Spinal cord (tissue), 10 donors: ENCODE data around the gene SSBP1. TPM values are rescaled to one million over a fixed set of nuclear protein-coding genes. Genes with fewer than 3 reads are reported as not detected.
A peak's percentile ranks its signal among the peaks of the same experiment; 100 is the strongest.

Experiments
- DNase-seq, 6 donors: peaks; one replicate each; pipeline versions ENCODE4 v3.0.0 to v3.0.0-alpha.2; 2013 to 2015; ENCODE audit warnings: low spot score in 6 of 6, low read depth in 4 of 6
- H3K27ac ChIP-seq: one replicate; pipeline ENCODE4 v1.5.1; 2013; ENCODE audit warnings: low read depth, low read length, control low read depth
- H3K27me3 ChIP-seq: one replicate; pipeline ENCODE4 v1.6.1; 2013; ENCODE audit warnings: low read length; ENCODE audit not compliant: control insufficient read depth, insufficient read depth
- H3K36me3 ChIP-seq: one replicate; pipeline ENCODE4 v1.6.1; 2013; ENCODE audit warnings: low read length; ENCODE audit not compliant: control insufficient read depth, insufficient read depth
- H3K4me1 ChIP-seq: one replicate; pipeline ENCODE4 v1.6.1; 2013; ENCODE audit warnings: low read length; ENCODE audit not compliant: control insufficient read depth, insufficient read depth
- H3K4me3 ChIP-seq: one replicate; pipeline ENCODE4 v1.5.1; 2013; ENCODE audit warnings: low read depth, low read length, control low read depth
- H3K9me3 ChIP-seq: one replicate; pipeline ENCODE4 v1.6.1; 2013; ENCODE audit warnings: low read length; ENCODE audit not compliant: control insufficient read depth, insufficient read depth
- WGBS: methylation state at CpG from one replicate; pipeline ENCODE4 v1.1.5; 2013; ENCODE audit warnings: missing lambda C conversion rate; ENCODE audit not compliant: insufficient coverage; 5-methylcytosine and 5-hydroxymethylcytosine counted together
- polyA plus RNA-seq, 2 donors: library from polyadenylated mRNA; unstranded; fragments of 120-200 nt; gene quantifications; one replicate each; pipeline ENCODE4 v1.2.1, GENCODE V29; 2013; ENCODE audit not compliant: insufficient read length in 2 of 2
- total RNA-seq, 2 donors: library from RNA; depleted of rRNA in 1 of 2; stranded (reverse); fragments of 120-200 nt in 1 of 2; fragments of >200 nt in 1 of 2; gene quantifications; one replicate each; pipeline versions ENCODE4 v1.2.3 to v1.2.4, GENCODE V29; 2013 to 2014
- donor health status: healthy.

SSBP1 gene
- total and polyA plus RNA-seq, 4 donors: 86.5 to 150 (median 118) TPM

DNA sequence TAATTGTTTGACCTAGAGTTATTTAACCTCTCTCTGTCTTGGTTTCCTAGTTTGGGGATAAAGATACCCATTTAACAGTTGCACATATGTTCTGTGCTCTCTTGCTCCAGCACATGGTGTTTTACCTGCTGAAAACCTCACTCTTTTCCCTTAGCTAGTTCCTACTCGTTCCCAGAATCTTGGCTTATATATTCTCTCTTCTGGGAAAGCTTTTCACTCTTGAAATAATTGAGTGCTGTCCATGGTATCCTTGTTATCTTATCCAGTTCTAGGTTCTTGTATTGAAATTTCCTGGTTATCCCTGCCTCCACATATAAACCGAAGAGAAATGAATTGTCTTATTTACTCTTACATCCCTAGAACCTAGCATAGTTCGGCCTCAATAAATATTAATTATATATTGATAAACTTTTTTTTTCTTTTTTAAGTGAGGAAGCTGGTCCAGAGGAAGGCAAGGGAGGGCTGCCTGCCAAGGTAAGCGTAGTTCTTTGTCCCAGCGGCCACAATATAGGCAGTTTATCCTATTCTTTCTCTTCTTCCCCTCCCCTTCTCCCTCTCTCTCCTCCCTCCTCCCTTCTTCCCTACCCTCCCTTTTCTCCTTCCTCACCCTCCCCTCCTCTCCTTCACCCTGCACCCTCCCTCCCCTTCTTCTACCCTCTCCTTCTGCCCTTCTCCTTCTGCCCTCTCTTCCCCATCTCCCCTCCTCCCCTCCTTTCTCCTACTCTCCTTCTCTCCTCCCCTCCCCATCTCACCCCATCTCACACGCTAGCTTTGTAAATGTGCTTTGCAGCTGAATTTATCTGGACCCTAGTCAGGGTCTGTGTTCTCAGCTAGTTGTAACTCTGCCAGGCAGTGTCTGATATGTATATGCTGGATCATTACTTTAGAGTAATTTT, 22.1 kb upstream of the SSBP1 start:
- Histone ChIP-seq H3K9me3 (no peaks in the 10 kb centered on the region), H3K4me1 (no peaks in the 10 kb centered on the region), H3K27me3 (no peaks in the 10 kb centered on the region), H3K4me3 (no peak overlapping the region), H3K36me3 (no peaks in the 10 kb centered on the region), H3K27ac (no peak overlapping the region)
- WGBS: 32% methylated on average over 2 of the region's 6 CpGs
- no peak for DNase-seq

DNA sequence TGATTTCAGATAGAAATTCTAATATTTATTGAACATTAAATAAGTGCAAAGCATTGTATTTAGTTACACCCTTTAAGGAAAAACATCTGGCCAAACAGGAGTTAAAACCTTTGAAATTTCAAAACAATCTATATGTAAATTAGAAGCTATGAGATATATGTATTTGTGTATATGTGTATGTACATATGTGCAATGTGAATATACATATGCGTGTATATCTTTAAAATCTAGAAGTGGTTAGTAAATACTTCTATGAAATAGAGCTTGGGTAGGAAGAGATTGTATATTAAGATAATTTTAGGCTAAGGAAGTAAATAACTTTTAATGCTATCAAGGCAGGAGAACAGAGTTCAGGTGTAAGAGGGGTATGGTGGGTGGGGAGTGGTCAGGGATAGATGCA, 20.7 kb upstream of the SSBP1 start:
- Histone ChIP-seq H3K27ac (no peak overlapping the region), H3K36me3 (no peaks in the 10 kb centered on the region), H3K4me3 (no peak overlapping the region), H3K27me3 (no peaks in the 10 kb centered on the region), H3K9me3 (no peaks in the 10 kb centered on the region), H3K4me1 (no peaks in the 10 kb centered on the region)
- no peak for DNase-seq
- WGBS: no CpG with 5 or more reads among the region's 1 CpG

DNA sequence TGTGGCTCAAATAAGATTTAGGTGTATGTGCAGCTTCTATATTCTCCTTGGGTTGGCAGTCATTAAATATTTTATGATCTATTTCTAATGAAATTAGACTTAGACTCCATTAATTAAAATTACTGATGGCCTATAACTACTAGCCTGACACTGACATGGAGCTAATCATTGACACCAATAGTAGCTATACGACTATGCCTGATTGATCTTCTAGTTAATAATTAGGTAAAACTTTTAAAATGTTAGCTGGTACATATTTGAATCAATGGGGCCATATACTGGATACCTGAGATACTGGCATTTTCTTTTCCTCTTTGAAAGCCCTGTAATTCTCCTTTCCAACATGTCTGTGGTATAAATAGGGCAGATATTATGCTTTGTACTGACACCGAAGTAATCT, 15.6 kb upstream of the SSBP1 start:
- no peak overlapping the region for H3K4me3 ChIP-seq

DNA sequence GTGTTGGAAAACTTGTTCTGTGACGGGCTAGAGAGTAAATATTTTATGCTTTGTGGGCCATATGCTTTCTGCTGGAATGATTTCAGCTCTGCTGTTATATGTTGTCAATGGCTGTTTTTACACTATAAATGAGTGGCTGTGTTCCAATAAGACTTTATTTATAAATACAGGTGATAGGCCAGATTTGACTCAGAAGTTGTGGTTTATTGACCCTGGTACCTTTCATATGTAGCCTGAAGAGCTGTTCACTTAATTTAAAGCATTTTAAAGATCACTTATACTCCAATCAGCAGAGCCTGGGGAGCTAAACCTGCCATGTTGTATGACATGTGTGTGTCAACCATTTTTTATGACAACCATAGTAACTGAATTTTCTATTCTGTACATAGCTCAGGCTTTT, 9.1 kb upstream of the SSBP1 start:
- H3K36me3 ChIP-seq: no peaks in the 10 kb centered on the region
- no CpG with 5 or more reads among the region's 1 CpG for WGBS
- no peaks in the 10 kb centered on the region for H3K27me3 ChIP-seq
- no peaks in the 10 kb centered on the region for H3K9me3 ChIP-seq
- no peaks in the 10 kb centered on the region for H3K4me1 ChIP-seq
- no peak overlapping the region for H3K4me3 ChIP-seq
- peak in 1 of 6 donors; percentile 24 for DNase-seq
- no peak overlapping the region for H3K27ac ChIP-seq

More for the DNA sequence above, 15.6 kb upstream of the SSBP1 start:
- Histone ChIP-seq H3K4me1 (no peaks in the 10 kb centered on the region), H3K27me3 (no peaks in the 10 kb centered on the region), H3K9me3 (no peaks in the 10 kb centered on the region), H3K27ac (no peak overlapping the region), H3K36me3 (no peaks in the 10 kb centered on the region)
- no CpG with 5 or more reads among the region's 2 CpGs for WGBS
- no peak for DNase-seq

DNA sequence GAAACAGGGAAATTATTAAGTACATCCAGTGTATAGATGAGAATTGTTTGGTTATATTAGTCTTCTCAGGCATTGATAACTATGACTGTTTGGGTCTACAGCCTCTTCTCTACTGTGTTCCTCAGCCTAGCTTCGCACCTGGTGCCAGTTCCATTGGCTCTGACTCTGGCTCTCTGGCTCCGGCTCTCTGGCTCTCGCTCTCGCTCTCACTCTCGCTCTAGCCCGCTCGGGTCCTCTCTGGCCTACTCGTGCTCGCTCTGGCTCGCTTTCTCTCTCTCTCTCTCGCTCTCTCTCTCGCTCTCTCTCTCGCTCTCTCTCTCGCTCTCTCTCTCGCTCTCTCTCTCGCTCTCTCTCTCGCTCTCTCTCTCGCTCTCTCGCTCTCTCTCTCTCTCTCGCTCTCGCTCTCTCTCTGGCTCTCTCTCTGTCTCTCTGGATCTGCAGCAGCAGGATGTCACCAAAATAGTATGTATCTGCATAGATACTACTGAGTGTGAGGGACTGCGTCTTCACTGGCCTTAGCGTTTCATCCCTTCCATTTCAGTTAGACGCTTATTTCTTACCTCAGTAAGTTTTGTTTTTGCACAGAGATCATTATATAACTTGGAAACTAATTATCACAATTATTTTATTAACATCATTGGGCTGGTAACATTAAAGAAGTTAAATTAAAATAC, 6.5 kb upstream of the SSBP1 start:
- H3K27me3 ChIP-seq: no peaks in the 10 kb centered on the region
- no peaks in the 10 kb centered on the region for H3K36me3 ChIP-seq
- H3K4me3 ChIP-seq: no peak overlapping the region
- 70% methylated on average over 13 of the region's 24 CpGs for WGBS
- H3K9me3 ChIP-seq: no peaks in the 10 kb centered on the region
- H3K27ac ChIP-seq: no peak overlapping the region
- H3K4me1 ChIP-seq: no peaks in the 10 kb centered on the region
- peak in 2 of 6 donors; percentile 12 to 23 for DNase-seq

DNA sequence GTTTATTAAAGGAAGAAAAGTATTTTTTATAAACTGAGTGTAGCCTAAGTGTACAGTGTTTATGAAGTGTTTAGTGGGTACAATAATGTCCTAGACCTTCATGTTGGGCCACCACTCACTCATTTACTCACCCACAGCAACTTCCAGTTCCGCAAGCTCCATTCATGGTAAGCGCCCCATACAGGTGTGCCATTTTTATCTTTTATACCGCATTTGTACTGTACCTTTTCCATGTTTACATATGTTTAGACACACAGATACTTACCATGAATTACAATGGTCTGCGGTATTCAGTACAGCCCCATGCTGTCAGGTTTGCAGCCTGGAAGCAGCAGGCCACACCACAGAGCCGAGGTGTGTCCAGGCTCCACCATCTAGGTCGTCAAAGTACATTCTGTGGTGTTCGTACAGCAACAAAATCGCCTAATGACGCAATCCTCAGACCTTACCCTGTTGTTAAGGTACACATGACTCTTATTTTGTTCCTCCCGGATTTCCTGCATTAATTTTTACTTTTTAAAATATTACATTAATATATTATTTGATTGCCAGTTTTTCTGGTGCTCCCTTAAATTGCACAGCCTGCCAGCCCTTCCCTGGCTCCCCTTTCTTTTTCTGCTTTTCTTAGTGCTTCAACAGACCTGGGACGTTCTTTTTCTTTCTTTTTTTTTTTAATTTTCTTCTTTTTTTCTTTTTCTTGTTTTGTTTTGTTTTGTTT, 881 bp upstream of the SSBP1 start:
- peaks cover 9% of the 10 kb centered on the region for H3K4me1 ChIP-seq
- H3K4me3 ChIP-seq: peak overlapping the region; percentile 96
- H3K9me3 ChIP-seq: no peaks in the 10 kb centered on the region
- no peak for DNase-seq
- WGBS: 89% methylated on average over 7 of the region's 11 CpGs
- H3K36me3 ChIP-seq: no peaks in the 10 kb centered on the region
- peak overlapping the region; percentile 78 for H3K27ac ChIP-seq
- no peaks in the 10 kb centered on the region for H3K27me3 ChIP-seq

DNA sequence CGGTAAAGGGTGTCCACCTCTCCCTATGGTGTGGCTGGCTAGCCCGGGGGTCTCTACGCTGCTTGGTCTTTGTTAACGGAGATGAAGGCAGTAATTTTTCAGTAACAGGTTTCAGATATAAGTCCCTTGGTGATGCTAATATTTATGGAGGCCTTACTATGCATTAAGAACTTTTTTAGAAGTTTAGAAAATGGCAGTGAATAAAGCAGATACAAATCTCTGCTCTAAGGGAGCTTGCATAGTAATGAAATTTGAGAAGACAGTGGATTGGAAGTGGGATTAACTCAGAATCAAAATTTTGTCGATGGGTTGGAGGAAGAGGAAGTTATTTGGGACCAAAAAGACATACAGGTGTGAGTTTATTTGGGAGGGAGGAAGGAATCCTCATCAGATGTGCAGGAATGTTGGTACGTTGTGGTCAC, 445 bp downstream of the SSBP1 start:
- WGBS: 0% methylated on average over 2 of the region's 6 CpGs
- Histone ChIP-seq H3K36me3 (peaks cover 6% of the 10 kb centered on the region), H3K4me1 (peaks cover 9% of the 10 kb centered on the region), H3K9me3 (no peaks in the 10 kb centered on the region), H3K4me3 (peak overlapping the region; percentile 96), H3K27me3 (no peaks in the 10 kb centered on the region), H3K27ac (peak overlapping the region; percentile 78)
- DNase-seq: no peak

DNA sequence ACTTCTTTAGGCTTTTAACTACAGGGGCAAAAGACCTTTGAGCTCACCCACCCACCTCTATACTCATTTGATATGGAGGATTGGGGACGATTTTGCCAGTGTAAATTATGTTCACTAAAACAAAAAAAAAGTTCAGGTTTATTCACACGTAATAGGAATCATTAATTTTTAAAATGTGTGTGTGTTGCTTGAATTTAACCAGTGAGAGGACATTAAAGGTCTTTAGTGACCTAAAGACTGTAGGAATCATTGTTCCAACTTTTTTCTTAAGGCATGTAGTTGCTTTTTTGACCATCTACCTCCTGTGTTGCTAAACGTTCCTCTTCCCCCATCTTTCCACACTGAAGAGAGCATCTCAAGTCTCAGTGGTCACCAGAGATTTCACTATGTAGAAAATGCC, 1.1 kb downstream of the SSBP1 start:
- Histone ChIP-seq H3K4me1 (peaks cover 9% of the 10 kb centered on the region), H3K9me3 (no peaks in the 10 kb centered on the region), H3K27me3 (no peaks in the 10 kb centered on the region), H3K4me3 (peak overlapping the region; percentile 96), H3K27ac (no peak overlapping the region), H3K36me3 (peaks cover 6% of the 10 kb centered on the region)
- DNase-seq: no peak
- 100% methylated on average over 1 of the region's 3 CpGs for WGBS

DNA sequence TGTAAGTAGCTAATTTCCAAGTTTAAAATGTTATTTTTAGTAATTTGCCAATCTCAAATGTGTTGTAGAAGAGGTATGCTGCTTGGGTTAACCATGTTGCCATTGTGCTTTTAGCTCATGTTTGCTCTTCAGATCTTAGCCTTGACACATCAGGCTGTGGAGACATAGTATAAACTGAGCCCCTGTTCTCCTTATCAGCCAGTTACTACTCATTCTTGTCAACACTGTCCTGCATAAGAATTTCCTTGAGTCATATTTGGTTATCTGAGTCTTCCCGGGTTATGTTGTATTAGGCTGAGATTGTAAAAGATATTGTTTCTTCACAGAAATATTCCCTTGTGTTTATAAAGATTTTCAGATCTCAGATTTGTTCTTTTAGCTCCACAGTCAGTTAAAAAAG, 4.1 kb downstream of the SSBP1 start:
- peaks cover 7% of the 10 kb centered on the region for H3K4me1 ChIP-seq
- H3K27ac ChIP-seq: no peak overlapping the region
- H3K9me3 ChIP-seq: no peaks in the 10 kb centered on the region
- WGBS: no CpG with 5 or more reads among the region's 1 CpG
- peaks cover 12% of the 10 kb centered on the region for H3K36me3 ChIP-seq
- no peak overlapping the region for H3K4me3 ChIP-seq
- no peaks in the 10 kb centered on the region for H3K27me3 ChIP-seq
- DNase-seq: no peak
